ENCODE measurements around the gene PDIA2. TPM values are rescaled to one million over a fixed set of nuclear protein-coding genes. Genes with fewer than 3 reads are reported as not detected.
"Not testable (repeated sequence)": the region's sequence is repeated elsewhere in the genome, so short reads cannot be mapped to it uniquely, and the experiment has no call there.

Gene PDIA2
- total RNA-seq, 1 donor from 2014 or later: not detected

- TF ChIP-seq CTCF (conservative IDR thresholded peaks at IDR 0.05; ENCODE audit: low read depth, low read length): no peak
- no peak for DNase-seq (ENCODE audit: low read depth)
- no peak overlapping the region for H3K4me3 ChIP-seq (ENCODE audit: low read depth, low read length)
Measured at GRCh38 chr16:263944-264343, 19.0 kb upstream of the PDIA2 start.

GRCh38 chr16:264440-264951 lies 18.5 kb upstream of the PDIA2 start:
- no peak for TF ChIP-seq CTCF (conservative IDR thresholded peaks at IDR 0.05; ENCODE audit: low read depth, low read length)
- no peak overlapping the region for H3K4me3 ChIP-seq (ENCODE audit: low read depth, low read length)
- DNase-seq (ENCODE audit: low read depth): no peak

DNA sequence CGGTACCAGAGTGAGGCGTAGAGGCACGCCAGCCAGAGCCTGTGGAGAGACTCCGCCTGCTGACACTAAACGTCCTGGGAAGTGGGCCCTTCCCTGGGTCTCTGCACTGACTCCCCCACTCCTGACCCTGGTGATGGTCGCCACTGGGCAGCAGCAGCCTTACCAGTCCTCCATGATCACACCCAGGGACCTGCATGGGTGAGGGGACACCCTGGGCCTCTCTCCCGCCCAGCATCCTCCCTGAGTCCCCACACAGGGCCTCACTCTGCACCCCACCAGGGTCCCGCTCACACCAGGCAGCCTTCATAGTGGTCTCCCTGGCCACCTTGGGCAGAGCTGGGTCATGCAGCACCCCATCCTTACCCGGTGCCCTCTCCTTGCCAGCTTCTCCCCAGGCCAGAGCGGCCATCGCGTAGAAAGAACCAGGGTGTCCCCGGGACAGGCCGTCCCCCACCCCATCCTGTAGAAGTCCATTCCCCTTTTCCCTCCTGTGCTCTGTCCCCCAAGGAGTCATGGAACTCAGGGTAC lies 17.9 kb upstream of the PDIA2 start:
- no peak for TF ChIP-seq CTCF (conservative IDR thresholded peaks at IDR 0.05; ENCODE audit: low read depth, low read length)
- no peak overlapping the region for H3K4me3 ChIP-seq (ENCODE audit: low read depth, low read length)
- DNase-seq (ENCODE audit: low read depth): no peak

- TF ChIP-seq CTCF (conservative IDR thresholded peaks at IDR 0.05; ENCODE audit: low read depth, low read length): no peak
- H3K4me3 ChIP-seq (ENCODE audit: low read depth, low read length): no peak overlapping the region
- DNase-seq (ENCODE audit: low read depth): no peak
Measured at GRCh38 chr16:265711-266110, 17.3 kb upstream of the PDIA2 start.

- no peak overlapping the region for H3K4me3 ChIP-seq (ENCODE audit: low read depth, low read length)
- no peak for DNase-seq (ENCODE audit: low read depth)
- TF ChIP-seq CTCF (conservative IDR thresholded peaks at IDR 0.05; ENCODE audit: low read depth, low read length): no peak
Measured at GRCh38 chr16:266258-267164, 16.5 kb upstream of the PDIA2 start.

- not testable (repeated sequence) for H3K4me3 ChIP-seq (ENCODE audit: low read depth, low read length); DNase-seq (ENCODE audit: low read depth)
Measured at GRCh38 chr16:267562-267961, 15.4 kb upstream of the PDIA2 start.

DNA sequence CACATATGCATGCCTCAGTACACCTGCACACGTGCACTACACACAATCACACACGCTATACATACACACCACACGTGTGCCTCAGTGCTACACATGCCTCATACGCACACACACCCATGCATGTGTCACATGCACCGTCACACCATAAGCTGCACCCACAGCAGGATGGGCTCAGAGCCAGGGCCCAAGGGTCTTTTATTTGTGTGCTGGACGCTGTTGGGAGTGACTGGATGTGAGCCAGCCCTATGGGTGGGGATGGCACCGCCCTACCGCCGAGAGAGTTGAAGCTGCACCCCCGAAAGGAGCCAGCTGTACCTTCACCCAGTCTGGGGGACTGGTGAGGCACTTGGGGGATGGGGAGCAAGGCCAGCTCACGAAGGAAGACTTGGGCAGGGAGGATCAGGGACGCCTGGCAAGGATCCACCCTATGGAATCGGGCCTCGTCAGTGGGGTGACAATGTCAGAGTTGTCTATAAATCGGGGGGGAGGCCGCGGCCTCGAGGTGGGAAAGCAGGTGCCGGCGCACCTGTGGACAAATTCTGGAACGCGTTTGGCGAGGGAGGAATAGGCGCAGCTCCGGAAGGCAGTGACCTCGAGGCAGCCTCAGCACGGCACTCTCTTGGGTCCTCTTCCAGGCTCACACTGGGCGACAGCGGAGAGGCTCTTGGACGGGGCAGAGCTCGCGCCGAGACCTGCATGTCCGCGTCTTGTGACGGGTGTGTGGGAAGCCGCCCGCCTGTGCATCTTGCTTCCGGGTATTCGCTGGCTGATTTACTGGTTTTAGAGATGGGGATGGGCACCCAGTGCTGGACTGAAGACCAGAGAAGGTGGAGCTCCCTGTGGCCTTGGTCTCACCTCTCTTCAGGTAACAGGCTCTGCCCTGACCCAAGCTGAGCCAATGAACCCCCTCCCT lies 14.6 kb upstream of the PDIA2 start:
- no peak overlapping the region for H3K4me3 ChIP-seq (ENCODE audit: low read depth, low read length)
- no peak for TF ChIP-seq CTCF (conservative IDR thresholded peaks at IDR 0.05; ENCODE audit: low read depth, low read length)
- no peak for DNase-seq (ENCODE audit: low read depth)
